Islet of Langerhans (tissue), 1 donor: ENCODE data around the gene CDS1.
"Not testable (repeated sequence)": the region's sequence is repeated elsewhere in the genome, so short reads cannot be mapped to it uniquely, and the experiment has no call there.

Source experiments
- FAIRE-seq: peaks from one replicate; lab custom pipeline; 2011; peaks lifted over from hg19 to GRCh38; lab: Jason Lieb, UNC

CDS1 gene

GRCh38 chr4:84582988-84583875 is at the start of gene CDS1:
TSS of gene CDS1 (plus strand) at chr4:84583127. CDS start at chr4:84583402, 275 bp downstream.
- FAIRE-seq: no peak

GRCh38 chr4:84535901-84536300 is 47.0 kb upstream of the CDS1 start:
- FAIRE-seq: no peak

GRCh38 chr4:84545093-84545492 is 37.8 kb upstream of the CDS1 start:
- FAIRE-seq: no peak

GRCh38 chr4:84547211-84547610 is 35.7 kb upstream of the CDS1 start:
- no peak for FAIRE-seq

- FAIRE-seq: not testable (repeated sequence)
These were observed 33.7 kb upstream of the CDS1 start for GRCh38 chr4:84549191-84549590.

GRCh38 chr4:84562156-84562555 is 20.8 kb upstream of the CDS1 start:
- FAIRE-seq: no peak

GRCh38 chr4:84563002-84563401 is 19.9 kb upstream of the CDS1 start:
- FAIRE-seq: no peak

- no peak for FAIRE-seq
These were observed 17.0 kb upstream of the CDS1 start for GRCh38 chr4:84565951-84566350.

GRCh38 chr4:84568496-84568895 is 14.4 kb upstream of the CDS1 start:
- FAIRE-seq: no peak

GRCh38 chr4:84569009-84569408 is 13.9 kb upstream of the CDS1 start:
- no peak for FAIRE-seq

- no peak for FAIRE-seq
These were observed 9.4 kb upstream of the CDS1 start for GRCh38 chr4:84573385-84574068.

- FAIRE-seq: no peak
These were observed 8.7 kb upstream of the CDS1 start for GRCh38 chr4:84574069-84574720.

- peak; percentile 58 for FAIRE-seq
These were observed 4.2 kb upstream of the CDS1 start for GRCh38 chr4:84578540-84579402.

GRCh38 chr4:84579403-84579776 is 3.5 kb upstream of the CDS1 start:
- no peak for FAIRE-seq

GRCh38 chr4:84582302-84582987 is 482 bp upstream of the CDS1 start:
- no peak for FAIRE-seq

- no peak for FAIRE-seq
These were observed 1.0 kb downstream of the CDS1 start for GRCh38 chr4:84583876-84584380.

GRCh38 chr4:84585251-84585650 is 2.3 kb downstream of the CDS1 start:
- FAIRE-seq: no peak

- no peak for FAIRE-seq
These were observed 11.8 kb downstream of the CDS1 start for GRCh38 chr4:84594724-84595123.

GRCh38 chr4:84596826-84597225 is 13.9 kb downstream of the CDS1 start:
- no peak for FAIRE-seq

GRCh38 chr4:84597450-84597849 is 14.5 kb downstream of the CDS1 start:
- no peak for FAIRE-seq

- FAIRE-seq: no peak
These were observed 23.7 kb downstream of the CDS1 start for GRCh38 chr4:84606645-84607044.
